Erythroblast (primary cell): ENCODE measurements around the gene GSTM3.

Experiments
- GATA1 ChIP-seq: IDR thresholded peaks from 2 replicates; pipeline ENCODE4 v1.6.1; 2011; ENCODE audit warnings: low read depth, mild to moderate bottlenecking, control low read depth, low read length, moderate library complexity
- POLR2A ChIP-seq: IDR thresholded peaks from 2 replicates; pipeline ENCODE4 v1.6.1; 2011; ENCODE audit warnings: mild to moderate bottlenecking, low read length

DNA sequence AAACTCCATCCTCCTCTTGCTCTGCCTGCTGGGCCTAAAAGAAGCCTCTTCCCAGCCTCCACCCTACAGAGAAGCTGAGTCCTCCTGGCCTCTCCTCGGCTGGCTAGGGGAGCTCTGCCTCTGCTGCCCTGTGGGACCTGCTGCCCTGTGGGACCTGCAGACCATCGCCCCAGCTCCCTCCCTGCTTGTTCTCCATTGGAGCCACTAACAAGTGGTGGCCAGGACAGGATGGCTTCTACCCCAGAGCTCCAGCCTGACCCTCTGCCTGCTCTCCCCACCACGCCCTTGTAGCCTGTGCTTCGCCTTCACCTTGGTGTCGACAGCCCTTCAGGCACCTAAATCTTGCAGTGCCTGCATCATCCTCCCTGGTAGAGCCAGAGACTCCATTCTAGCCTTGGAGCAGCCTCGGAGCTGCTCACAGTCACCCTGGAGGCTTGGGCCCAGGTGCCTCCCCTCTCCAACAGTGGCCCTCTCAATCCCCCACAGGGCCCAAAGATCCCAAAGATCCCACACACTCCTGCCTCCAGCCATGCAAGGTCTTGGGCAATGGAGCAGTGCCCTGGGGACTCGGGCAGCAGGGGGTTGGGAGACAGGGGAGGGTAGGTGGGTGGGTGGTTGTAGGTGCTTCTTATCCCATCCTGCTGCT is 19.9 kb upstream of the GSTM3 start:
- TF ChIP-seq POLR2A = no peak
- TF ChIP-seq GATA1 = no peak
